HG03571 (cell line): ENCODE measurements around the gene TOPAZ1.
"Not testable (repeated sequence)": the region's sequence is repeated elsewhere in the genome, so short reads cannot be mapped to it uniquely, and the experiment has no call there.

Source experiments
- ATAC-seq: cut with Tn5 transposase; IDR thresholded peaks from one replicate; pipeline ENCODE4 v1.9.1; 2021; ENCODE audit not compliant: unreplicated experiment

The TOPAZ1 gene

DNA sequence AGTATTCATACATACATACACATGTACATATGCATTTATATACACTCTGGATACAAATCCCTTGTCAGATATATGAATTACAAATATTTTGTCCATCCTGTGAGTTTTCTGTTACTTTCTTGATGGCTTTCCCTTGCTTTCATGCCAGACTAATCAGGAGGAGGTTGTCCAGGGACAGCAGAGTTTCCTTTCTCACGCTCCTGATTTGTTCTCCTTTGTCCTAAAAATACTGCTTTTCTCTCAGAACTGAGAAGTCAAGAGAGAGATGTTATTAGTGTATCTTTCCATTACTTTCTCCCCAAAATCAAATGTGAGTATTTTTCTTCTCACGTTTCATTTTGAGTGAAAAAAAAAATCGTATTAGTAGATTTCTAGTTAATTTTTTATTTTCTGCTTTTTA lies 84.8 kb downstream of the TOPAZ1 start:
- no peak for ATAC-seq

DNA sequence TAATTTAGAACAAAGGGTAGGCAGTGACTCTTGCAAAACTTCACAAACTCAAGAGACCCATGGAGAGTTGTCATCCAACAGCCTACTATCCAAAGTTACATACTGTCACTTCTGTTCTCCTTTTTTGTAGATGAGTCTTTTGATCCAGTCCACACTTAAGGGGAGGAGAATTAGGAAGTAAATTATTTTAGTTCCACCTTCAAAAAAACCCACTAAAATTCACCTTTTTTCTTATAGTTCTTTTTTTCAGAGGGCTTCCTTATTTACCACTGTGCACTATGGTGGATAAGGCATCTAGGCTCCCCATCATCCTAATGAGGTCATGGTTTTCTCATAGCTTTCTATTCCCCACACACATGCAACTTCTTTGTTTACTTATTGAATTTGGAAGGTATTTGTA lies 88.3 kb downstream of the TOPAZ1 start:
- ATAC-seq = no peak

- no peak for ATAC-seq
Measured at GRCh38 chr3:44330444-44330843, 88.8 kb downstream of the TOPAZ1 start.

- ATAC-seq = no peak
Measured at GRCh38 chr3:44334326-44334725, 92.6 kb downstream of the TOPAZ1 start.

- no peak for ATAC-seq
Measured at GRCh38 chr3:44337248-44337785, 95.6 kb downstream of the TOPAZ1 start.

DNA sequence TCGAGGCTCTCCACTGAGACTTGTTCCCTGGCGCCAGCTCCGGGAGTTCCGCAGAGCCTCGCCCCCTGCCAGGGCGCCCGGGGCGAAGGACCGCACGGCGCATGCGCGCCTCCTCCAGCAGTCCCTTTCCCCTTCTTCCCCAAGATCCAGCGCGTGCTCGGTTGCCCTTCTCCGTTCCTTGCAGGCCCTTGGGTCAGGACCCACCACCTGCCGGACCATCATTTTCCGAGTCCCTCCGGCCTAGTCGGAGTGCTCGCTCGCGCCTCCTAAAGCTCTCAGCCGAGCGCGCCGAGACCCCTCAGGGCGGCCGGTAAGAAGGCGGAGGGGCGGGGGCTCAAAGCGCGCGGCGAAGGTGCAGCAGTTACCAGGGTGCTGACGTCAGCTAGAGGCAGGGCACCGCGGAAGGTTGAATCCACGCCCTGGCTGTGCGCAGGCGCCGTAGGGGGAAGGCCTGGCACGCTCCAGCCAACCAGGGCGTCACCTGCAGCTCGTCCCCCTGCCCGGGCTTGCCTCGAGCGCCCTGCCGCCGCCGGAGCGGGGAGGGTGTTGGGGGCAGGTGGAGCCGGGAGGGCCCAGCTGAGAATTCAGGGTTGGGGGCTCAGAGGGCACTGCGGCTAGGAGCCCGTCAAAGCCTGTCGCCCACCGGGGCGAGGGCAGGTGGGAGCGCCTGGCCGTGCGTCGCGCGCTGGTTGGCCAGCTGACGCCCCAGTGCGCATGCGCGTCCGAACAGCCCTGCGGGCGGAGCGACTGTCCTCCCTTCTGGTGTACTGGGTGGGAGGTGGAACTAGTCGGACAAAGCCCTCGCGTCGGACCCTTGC lies 96.5 kb downstream of the TOPAZ1 start, which contains the start of gene TCAIM:
Gene TCAIM, plus strand, starts transcription at position 757 of the 818 bp plus-strand sequence. CDS start 16,017 bp downstream, outside the sequence.
- peak; percentile 91 for ATAC-seq

DNA sequence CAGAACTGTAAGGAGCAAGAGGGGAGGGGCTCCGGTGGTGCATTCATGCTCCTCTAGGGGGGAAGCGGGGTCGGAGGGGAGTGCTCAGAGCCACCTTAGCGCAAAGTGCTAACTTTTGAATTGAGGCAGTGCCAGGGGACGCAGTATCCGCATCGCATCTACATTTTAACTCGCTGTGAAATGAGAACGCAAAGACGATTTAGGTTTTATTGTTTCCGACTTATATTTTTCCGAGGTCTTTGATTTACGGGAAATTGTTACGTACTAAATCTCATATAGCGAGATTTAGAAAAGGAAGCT lies 97.1 kb downstream of the TOPAZ1 start:
- no peak for ATAC-seq

DNA sequence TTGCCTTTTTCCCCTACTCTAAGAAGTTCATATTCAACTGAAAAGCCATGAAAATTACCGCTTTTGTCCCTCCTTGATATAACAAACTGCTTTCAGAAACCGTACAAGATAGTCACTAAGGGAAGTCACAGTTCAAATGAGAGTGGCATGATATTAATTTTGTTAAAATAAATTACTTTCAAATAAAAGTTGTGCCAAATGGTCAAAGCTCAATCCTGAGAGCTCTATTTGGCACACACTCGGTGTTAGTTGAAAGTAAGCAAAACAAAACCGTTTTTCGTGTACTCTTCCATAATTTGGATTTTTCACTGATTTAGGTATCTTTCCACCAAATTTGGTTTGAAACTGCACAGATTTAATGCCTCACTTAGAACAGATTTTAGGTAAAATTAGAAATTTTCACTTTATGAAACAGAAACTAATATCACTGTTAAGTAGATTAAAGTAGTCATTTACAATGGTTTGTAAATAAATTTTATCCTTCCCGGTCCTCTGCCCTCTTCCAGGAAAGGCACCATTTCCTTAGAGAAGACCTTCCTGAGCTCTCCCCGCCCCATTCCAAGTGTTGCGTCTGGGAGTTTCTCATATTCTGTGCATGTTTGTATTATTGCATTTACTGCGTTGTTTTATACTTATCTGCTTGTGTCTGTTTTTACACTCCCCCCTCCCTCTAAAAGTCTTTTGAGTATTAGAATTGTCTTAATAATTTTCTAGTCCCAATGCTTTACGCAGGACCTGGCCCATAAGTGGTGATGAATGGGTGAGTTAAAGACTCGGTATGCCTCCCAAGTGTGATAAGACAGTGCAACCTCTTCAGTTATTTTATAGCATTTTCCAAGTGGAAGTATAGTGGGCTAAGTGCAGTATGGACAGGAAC lies 97.7 kb downstream of the TOPAZ1 start:
- ATAC-seq = no peak

GRCh38 chr3:44340058-44340395 lies 98.3 kb downstream of the TOPAZ1 start:
- ATAC-seq = no peak

- no peak for ATAC-seq
Measured at GRCh38 chr3:44342176-44342790, 100.6 kb downstream of the TOPAZ1 start.

- no peak for ATAC-seq
Measured at GRCh38 chr3:44343421-44343820, 101.7 kb downstream of the TOPAZ1 start.

GRCh38 chr3:44346590-44346989 lies 104.9 kb downstream of the TOPAZ1 start:
- not testable (repeated sequence) for ATAC-seq

DNA sequence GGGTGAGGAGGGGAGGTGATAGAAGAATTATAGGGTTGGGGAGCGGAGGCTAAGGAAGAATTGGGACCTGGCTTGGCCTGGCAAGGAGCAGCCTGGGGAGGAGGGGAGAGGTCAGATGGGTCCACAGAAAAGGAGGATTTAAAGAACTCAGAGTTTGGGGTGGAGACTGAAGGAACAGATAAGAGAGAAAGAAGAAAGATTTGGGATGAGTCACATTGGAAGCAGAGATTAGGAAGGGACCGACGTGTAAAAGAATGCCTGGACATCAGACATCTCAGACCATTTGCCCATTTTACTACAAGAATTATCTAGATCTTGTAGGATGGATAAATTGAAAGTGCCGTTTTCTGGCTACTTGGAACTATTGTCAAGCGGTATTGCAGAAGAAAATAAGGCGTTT lies 107.3 kb downstream of the TOPAZ1 start:
- no peak for ATAC-seq

DNA sequence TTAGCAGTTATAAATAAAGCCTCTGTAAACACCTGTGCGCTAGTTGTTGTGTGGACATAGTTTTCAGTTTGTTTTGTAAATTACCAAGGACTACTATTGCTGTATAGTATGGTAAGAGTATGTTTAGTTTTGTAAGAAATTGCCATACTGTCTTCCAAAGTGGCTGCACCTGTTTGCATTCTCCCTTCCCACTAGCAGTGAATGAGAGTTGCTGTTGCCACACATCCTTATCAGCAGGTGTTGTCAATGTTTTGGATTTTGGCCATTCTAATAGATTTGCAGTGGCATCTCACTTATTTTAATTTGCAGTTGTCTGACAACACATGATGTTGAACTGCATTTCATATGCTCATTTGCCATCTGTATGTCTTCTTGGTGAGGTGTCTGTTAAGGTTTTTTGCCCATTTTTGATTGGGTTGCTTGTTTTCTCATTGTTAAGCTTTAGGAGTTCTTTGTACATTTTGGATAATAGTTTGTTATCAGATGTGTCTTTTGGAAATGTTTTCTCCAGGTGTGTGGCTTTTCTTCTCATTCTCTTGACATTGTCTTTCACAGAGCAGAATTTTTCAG lies 111.8 kb downstream of the TOPAZ1 start:
- no peak for ATAC-seq

GRCh38 chr3:44355362-44356033 lies 113.8 kb downstream of the TOPAZ1 start:
- no peak for ATAC-seq

- no peak for ATAC-seq
Measured at GRCh38 chr3:44359146-44359751, 117.6 kb downstream of the TOPAZ1 start.

- no peak for ATAC-seq
Measured at GRCh38 chr3:44363591-44363990, 121.9 kb downstream of the TOPAZ1 start.

DNA sequence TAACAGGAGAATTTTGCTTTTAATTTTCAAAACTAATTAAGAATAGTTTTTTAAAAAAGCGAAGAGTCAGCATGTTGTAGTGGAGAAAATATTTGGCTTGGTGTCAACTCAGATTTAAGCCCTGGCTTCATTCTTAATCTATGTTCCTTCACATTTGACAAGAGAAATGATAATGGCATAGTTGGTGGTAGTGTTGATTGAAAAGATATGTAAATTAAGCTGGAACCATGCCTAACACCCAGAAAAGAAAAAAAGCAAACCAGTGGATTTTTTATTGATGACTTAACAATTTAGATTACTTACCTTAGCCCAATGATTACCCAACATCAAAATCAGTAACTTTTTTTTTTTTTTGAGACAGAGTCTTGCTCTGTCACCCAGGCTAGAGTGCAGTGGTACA lies 124.3 kb downstream of the TOPAZ1 start:
- no peak for ATAC-seq

DNA sequence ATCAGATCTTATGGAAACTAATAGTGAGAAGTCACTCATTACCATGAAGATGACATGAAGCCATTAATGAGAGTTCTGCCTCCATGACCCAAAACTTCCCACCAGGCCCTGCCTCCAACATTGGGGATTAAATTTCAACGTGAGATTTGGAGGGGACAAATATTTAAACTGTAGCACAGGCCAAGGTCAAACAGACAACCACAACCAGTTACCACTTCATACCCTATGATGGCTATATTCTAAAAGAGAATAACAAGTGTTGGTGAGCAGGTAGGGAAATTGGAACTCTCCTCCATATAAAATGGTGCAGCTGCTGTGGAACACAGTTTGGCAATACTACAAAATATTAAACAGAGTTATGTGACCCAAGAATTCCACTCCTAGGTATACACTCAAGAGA lies 133.8 kb downstream of the TOPAZ1 start:
- no peak for ATAC-seq
